ENCODE measurements around the gene ENTREP3.

GRCh38 chr1:155261493-155261851 lies 6.2 kb upstream of the ENTREP3 start:
- TF ChIP-seq CTCF (IDR thresholded peaks at IDR 0.05 in 4 of 5, conservative IDR thresholded peaks at IDR 0.05 in 1 of 5) (no peak), POLR2A (IDR thresholded peaks at IDR 0.05) (no peak)
